ENCODE measurements around the gene UNK.

DNA sequence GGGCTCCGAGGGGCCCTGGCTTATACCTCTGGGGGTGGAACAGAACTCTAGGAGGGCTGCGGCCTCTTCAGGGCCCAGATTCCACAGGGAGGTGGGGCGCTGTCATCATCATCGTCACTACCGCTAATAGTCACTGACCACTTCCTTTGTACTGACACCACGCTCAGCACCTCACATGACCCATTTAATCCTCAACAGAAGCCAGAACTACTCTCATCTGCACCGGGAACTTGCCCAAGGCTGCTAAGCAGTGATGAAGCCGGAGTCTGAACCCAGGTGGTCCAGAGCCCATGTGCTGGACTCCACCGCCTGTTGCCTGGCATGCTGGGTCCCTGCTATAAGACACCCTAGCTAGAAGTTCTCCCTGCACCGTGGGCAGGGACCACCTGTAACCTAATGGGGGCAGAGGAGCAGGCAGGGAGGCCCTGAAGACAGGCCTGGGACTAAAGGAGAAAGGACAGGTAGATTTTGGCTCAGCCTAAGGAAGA, 47.6 kb downstream of the UNK start:
- TF ChIP-seq, protein P1, sequence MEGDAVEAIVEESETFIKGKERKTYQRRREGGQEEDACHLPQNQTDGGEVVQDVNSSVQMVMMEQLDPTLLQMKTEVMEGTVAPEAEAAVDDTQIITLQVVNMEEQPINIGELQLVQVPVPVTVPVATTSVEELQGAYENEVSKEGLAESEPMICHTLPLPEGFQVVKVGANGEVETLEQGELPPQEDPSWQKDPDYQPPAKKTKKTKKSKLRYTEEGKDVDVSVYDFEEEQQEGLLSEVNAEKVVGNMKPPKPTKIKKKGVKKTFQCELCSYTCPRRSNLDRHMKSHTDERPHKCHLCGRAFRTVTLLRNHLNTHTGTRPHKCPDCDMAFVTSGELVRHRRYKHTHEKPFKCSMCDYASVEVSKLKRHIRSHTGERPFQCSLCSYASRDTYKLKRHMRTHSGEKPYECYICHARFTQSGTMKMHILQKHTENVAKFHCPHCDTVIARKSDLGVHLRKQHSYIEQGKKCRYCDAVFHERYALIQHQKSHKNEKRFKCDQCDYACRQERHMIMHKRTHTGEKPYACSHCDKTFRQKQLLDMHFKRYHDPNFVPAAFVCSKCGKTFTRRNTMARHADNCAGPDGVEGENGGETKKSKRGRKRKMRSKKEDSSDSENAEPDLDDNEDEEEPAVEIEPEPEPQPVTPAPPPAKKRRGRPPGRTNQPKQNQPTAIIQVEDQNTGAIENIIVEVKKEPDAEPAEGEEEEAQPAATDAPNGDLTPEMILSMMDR (IDR thresholded peaks at IDR 0.05) = no peak
- TF ChIP-seq POLR2A (IDR thresholded peaks at IDR 0.05) = no peak
